ENCODE measurements around the gene CASQ1. TPM values are rescaled to one million over a fixed set of nuclear protein-coding genes. Genes with fewer than 3 reads are reported as not detected.

Gene CASQ1
- total and polyA plus RNA-seq, 9 of the 15 experiments (the other 6 are each of a cell fraction or from before 2014, with no cell fraction given), result not detected

- TF ChIP-seq CTCFL (IDR thresholded peaks at IDR 0.05; ENCODE audit: borderline replicate concordance, insufficient read depth, low read depth, low read length, poor library complexity, severe bottlenecking) (no peak), ARID1B (IDR thresholded peaks at IDR 0.05) (no peak), LEF1 (IDR thresholded peaks at IDR 0.05) (no peak)
Measured at GRCh38 chr1:160222546-160222945, 32.2 kb downstream of the CASQ1 start (continued).

- H3K4me2 ChIP-seq (ENCODE audit: insufficient read depth, low read length), result no peak overlapping the region
- no peaks in the 10 kb centered on the region for H3K79me2 ChIP-seq (ENCODE audit: control insufficient read depth, insufficient read depth, low read length)
- no peak overlapping the region for H2AFZ ChIP-seq (ENCODE audit: low read depth, low read length)
- 70% methylated on average over 2 of the region's 2 CpGs for WGBS (ENCODE audit: insufficient coverage, low coverage, missing lambda C conversion rate)
- ChIA-PET CTCF (ENCODE audit: low intra/inter-chr PET ratio) (no interaction called here), POLR2A (interaction anchor here (0.6 kb wide), 2 partner anchors 12 to 841 kb away, joined by 3 to 4 read pairs; no protein-coding TSS in a partner anchor)
- TF ChIP-seq ZFP1 (CRISPR knock-in tag; IDR thresholded peaks at IDR 0.05), result no peak
- intact Hi-C loops (cut with micrococcal nuclease) (no loop called here), in situ Hi-C loops (cut with MboI) (no loop called here)
- H3K9me3 ChIP-seq (replicated peaks; ENCODE audit: control insufficient read depth, insufficient read depth, low read depth, low read length), result no peaks in the 10 kb centered on the region
- FAIRE-seq (no peak), ATAC-seq (no peak), DNase-seq (ENCODE audit: extremely low read depth in 1 of 4, low spot score in 3 of 4) (no peak)
- no peaks in the 10 kb centered on the region for H3K27me3 ChIP-seq (ENCODE audit: control insufficient read depth in 2 of 2, insufficient read depth in 2 of 2, low read length in 2 of 2)
- H4K20me1 ChIP-seq (replicated peaks; ENCODE audit: control insufficient read depth, insufficient read depth, low read length), result no peaks in the 10 kb centered on the region
- no peaks in the 10 kb centered on the region for H3K4me1 ChIP-seq (replicated peaks in 1 of 2; ENCODE audit: control insufficient read depth in 2 of 2, insufficient read depth in 2 of 2, low read length in 2 of 2)
- H3K9ac ChIP-seq (ENCODE audit: insufficient read depth in 1 of 2, low read depth in 2 of 2, low read length in 2 of 2), result no peak overlapping the region
- H3K9me1 ChIP-seq (ENCODE audit: control insufficient read depth, insufficient read depth, low read length), result no peaks in the 10 kb centered on the region
- no TSS peak for BruUV-seq (replicated peaks)
- H3K36me3 ChIP-seq (ENCODE audit: control insufficient read depth, insufficient read depth, low read length), result peaks cover 99% of the 10 kb centered on the region
- H3K4me3 ChIP-seq, result no peak overlapping the region
- no peak overlapping the region for H3K27ac ChIP-seq (ENCODE audit: extremely low read depth, low read depth, low read length)
Measured at GRCh38 chr1:160224606-160225005, 34.2 kb downstream of the CASQ1 start.

Data from K562 (cell line).